ENCODE results near the gene TRAK2. TPM values are rescaled to one million over a fixed set of nuclear protein-coding genes. Genes with fewer than 3 reads are reported as not detected.

TRAK2 gene
- total and polyA plus RNA-seq, 9 of the 15 experiments (the other 6 are each of a cell fraction or from before 2014, with no cell fraction given): 3.4 to 10.4 (median 7.3) TPM

DNA sequence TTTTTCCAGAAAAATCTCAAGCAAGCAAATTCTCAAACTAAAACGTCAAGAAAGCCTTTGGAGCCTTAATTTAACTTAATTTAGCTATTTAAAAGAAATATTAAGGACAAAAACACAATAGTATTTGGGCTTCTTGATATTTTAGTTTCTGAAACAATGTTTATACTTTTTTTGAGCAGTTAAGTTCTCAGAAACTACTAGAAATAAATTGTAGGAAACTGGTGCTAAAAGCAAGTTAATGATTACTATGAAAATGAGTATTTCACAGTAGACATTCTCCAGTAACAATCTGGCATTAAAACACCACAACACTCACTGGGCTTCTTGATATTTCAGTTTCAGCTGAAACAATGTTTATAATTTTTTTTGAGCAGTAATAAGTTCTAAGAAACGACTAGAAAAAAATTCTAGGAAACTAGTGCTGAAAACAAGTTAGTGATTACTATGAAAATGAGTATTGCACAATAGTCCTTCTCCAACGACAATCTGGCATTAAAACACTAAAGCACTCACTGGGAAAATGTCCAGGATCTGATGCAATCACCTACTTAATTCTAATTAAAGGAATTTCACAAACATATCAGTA, 45.1 kb downstream of the TRAK2 start (continued):
- TF ChIP-seq ZBTB34 (CRISPR knock-in tag; IDR thresholded peaks at IDR 0.05) (no peak), DACH1 (IDR thresholded peaks at IDR 0.05; ENCODE audit: partially characterized antibody) (peak; percentile 84), MYC (IDR thresholded peaks at IDR 0.05; ENCODE audit: low read depth, low read length) (peak; percentile 32; the same call in 1 of the 2 replicates), MYC (CRISPR knock-in tag; IDR thresholded peaks at IDR 0.05; ENCODE audit: borderline replicate concordance, low read depth) (no peak), ZNF324 (CRISPR knock-in tag; IDR thresholded peaks at IDR 0.05) (no peak), SMARCA4 (IDR thresholded peaks at IDR 0.05) (peak; percentile 62), MTA2 (IDR thresholded peaks at IDR 0.05; ENCODE audit: low read depth) (no peak), CXXC5 (CRISPR knock-in tag; IDR thresholded peaks at IDR 0.05) (peak; percentile 29; the same call in 1 of the 2 replicates), RAD21 (CRISPR knock-in tag; conservative IDR thresholded peaks at IDR 0.05 in 1 of 2, IDR thresholded peaks at IDR 0.05 in 1 of 2) (no peak), ATF4 (CRISPR knock-in tag; IDR thresholded peaks at IDR 0.05) (peak; percentile 81), POLR2H (tag; IDR thresholded peaks at IDR 0.05; ENCODE audit: low read depth) (peak; percentile 70), SMAD4 (CRISPR knock-in tag; conservative IDR thresholded peaks at IDR 0.05) (peak; percentile 47; the same call in 1 of the 2 replicates), ZBTB40 (IDR thresholded peaks at IDR 0.05) (no peak), ZBTB40 (CRISPR knock-in tag; IDR thresholded peaks at IDR 0.05) (no peak), DPF2 (IDR thresholded peaks at IDR 0.05) (peak; percentile 46), SMAD1 (IDR thresholded peaks at IDR 0.05; ENCODE audit: low read depth, low read length, partially characterized antibody) (no peak), ZNF785 (CRISPR knock-in tag; IDR thresholded peaks at IDR 0.05) (no peak), CREB1 (IDR thresholded peaks at IDR 0.05) (no peak), CREB1 (CRISPR knock-in tag; IDR thresholded peaks at IDR 0.05) (no peak)

All from K562 (cell line).